Thymus (tissue), 11 donors: ENCODE results near the gene ITPK1. TPM values are rescaled to one million over a fixed set of nuclear protein-coding genes. Genes with fewer than 3 reads are reported as not detected.

Experiments used
- DNase-seq, 9 donors: peaks; one replicate each; pipeline ENCODE4 v3.0.0-alpha.2; 2013; ENCODE audit warnings: low spot score in 9 of 9, low read depth in 6 of 9, missing footprints in 1 of 9
- H3K27ac ChIP-seq, 2 donors: one replicate each; pipeline ENCODE4 v1.5.1; 2013; ENCODE audit warnings: control low read depth in 1 of 2, low read depth in 1 of 2, low read length in 1 of 2, mild to moderate bottlenecking in 1 of 2, moderate library complexity in 1 of 2
- H3K27me3 ChIP-seq, 2 donors: one replicate each; pipeline ENCODE4 v1.5.1; 2013; ENCODE audit warnings: low read length in 1 of 2; ENCODE audit not compliant: control insufficient read depth in 2 of 2, insufficient read depth in 1 of 2
- H3K36me3 ChIP-seq, 2 donors: one replicate each; pipeline ENCODE4 v1.5.1; 2013; ENCODE audit warnings: low read length in 1 of 2, mild to moderate bottlenecking in 1 of 2, moderate library complexity in 1 of 2; ENCODE audit not compliant: control insufficient read depth in 2 of 2, insufficient read depth in 2 of 2
- H3K4me1 ChIP-seq, 2 donors: one replicate each; pipeline ENCODE4 v1.5.1; 2013; ENCODE audit warnings: low read length in 2 of 2; ENCODE audit not compliant: control insufficient read depth in 2 of 2, insufficient read depth in 2 of 2
- H3K4me3 ChIP-seq, 2 donors: one replicate each; pipeline ENCODE4 v1.5.1; 2013; ENCODE audit warnings: low read length in 2 of 2, control low read depth in 1 of 2, mild to moderate bottlenecking in 1 of 2
- H3K9me3 ChIP-seq, 2 donors: one replicate each; pipeline ENCODE4 v1.5.1; 2013; ENCODE audit warnings: low read length in 1 of 2, mild to moderate bottlenecking in 1 of 2; ENCODE audit not compliant: control insufficient read depth in 2 of 2, insufficient read depth in 1 of 2
- WGBS: extraction: QIAGEN DNeasy Blood & Tissue Kit; methylation state at CpG from one replicate; pipeline ENCODE4 v1.1.7; 2013; 5-methylcytosine and 5-hydroxymethylcytosine counted together
- polyA plus RNA-seq: library from polyadenylated mRNA; stranded (reverse); fragments of 200-250 nt; gene quantifications from one replicate; pipeline ENCODE4 v1.2.3, GENCODE V29; 2013
- total RNA-seq: library from RNA; stranded (reverse); fragments of 120-200 nt; gene quantifications from one replicate; pipeline ENCODE4 v1.2.4, GENCODE V29; 2013
- donor health status: healthy.

Gene ITPK1
- total and polyA plus RNA-seq, 2 donors = 9.5 to 20.9 TPM

DNA sequence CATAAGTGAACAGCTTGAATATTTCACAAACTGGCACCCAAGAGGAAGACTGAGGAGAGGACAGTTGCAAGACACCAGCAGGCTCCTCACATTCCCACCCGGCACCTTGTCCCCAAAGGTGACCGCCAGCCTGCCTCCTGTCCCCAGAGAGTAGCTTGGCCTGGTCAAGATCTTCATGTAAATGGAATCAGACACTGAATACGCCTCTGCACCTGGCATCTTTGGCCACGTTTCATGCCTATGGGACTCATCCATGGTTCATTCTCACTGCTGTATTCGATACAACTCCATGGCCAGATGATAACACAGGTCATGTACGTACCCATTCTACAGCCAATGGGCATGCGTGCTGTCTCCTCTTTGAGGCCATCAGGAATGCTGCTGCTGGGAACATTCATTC is 60.8 kb downstream of the ITPK1 start:
- 98% methylated on average over 7 of the region's 7 CpGs for WGBS
- H3K4me1 ChIP-seq = peaks cover 3 to 9% of the 10 kb centered on the region in 2 donors
- H3K36me3 ChIP-seq = peaks cover 0 to 17% of the 10 kb centered on the region in 2 donors
- H3K27ac ChIP-seq = no peak overlapping the region
- H3K4me3 ChIP-seq = no peak overlapping the region
- H3K9me3 ChIP-seq = no peaks in the 10 kb centered on the region
- no peaks in the 10 kb centered on the region for H3K27me3 ChIP-seq
- DNase-seq = no peak

DNA sequence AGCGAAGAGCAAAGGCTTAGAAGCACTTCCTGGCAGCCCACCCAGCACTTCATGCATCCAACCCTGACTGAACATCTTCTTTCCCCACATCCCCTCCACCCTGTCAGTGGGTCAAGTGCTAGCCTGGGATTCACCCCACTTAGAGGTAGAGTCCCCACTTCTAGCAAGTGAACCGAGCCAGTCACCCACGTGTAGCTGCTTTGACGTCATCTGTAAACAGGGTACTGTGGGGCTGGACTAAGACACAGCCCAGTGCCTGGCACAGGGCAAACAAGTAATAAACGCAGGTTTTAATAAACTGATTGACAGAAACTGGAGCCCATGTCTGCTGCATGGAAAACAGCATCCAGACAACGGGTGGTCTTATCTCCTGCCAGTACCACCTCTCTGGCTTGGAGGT is 61.7 kb downstream of the ITPK1 start:
- Histone ChIP-seq H3K9me3 (no peaks in the 10 kb centered on the region), H3K36me3 (peaks cover 0 to 20% of the 10 kb centered on the region in 2 donors), H3K4me1 (peaks cover 3 to 8% of the 10 kb centered on the region in 2 donors), H3K27ac (no peak overlapping the region), H3K4me3 (no peak overlapping the region), H3K27me3 (no peaks in the 10 kb centered on the region)
- 94% methylated on average over 6 of the region's 6 CpGs for WGBS
- DNase-seq = no peak

DNA sequence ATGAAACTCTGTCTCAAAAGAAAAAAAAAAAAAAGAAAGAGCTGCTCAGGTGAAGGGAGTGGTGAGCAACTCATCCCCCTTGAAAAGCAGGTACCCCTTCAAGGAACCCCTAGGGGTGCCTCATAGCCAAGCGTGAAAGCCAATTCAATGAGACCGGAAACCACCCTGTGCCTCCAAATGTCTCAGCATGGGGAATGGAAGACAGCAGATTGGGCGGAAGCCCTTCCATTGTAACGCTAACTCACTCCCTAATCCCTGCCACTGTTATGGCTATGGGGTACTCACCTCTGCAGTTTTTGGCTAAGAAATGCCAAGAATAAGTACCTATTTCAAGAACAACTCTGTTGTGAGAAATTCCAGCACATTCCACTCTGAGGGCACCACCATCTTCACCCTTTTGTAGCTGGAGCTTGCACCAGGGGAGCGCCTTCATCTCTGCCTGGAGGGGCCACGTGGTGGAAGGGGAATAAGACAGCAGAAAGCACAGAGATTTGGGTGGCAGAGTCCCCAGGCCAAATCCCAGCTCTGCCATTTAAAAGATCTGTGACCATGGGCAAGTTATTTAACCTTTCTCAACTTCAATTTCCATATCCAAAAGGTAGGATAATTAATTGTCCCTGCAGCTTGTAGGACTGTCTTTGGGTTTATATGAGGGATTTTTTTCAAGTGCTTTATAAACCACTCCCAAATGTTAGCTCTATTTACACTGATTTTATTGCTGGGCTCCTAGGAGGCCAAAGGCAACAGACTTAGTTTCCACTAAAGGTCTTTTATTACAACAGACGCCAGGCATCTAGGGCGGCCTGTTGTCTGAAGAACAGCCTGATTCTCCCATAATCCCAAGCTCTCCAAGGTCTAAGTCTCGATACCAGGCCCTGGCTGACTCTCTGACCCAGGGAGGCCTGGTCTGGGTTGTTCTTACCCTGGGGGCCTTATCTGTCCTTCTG is 63.9 kb downstream of the ITPK1 start:
- WGBS = 97% methylated on average over 9 of the region's 9 CpGs
- no peak overlapping the region for H3K27ac ChIP-seq
- H3K36me3 ChIP-seq = peaks cover 0 to 16% of the 10 kb centered on the region in 2 donors
- no peaks in the 10 kb centered on the region for H3K27me3 ChIP-seq
- peaks cover 3 to 7% of the 10 kb centered on the region in 2 donors for H3K4me1 ChIP-seq
- no peak for DNase-seq
- H3K4me3 ChIP-seq = no peak overlapping the region
- no peaks in the 10 kb centered on the region for H3K9me3 ChIP-seq

DNA sequence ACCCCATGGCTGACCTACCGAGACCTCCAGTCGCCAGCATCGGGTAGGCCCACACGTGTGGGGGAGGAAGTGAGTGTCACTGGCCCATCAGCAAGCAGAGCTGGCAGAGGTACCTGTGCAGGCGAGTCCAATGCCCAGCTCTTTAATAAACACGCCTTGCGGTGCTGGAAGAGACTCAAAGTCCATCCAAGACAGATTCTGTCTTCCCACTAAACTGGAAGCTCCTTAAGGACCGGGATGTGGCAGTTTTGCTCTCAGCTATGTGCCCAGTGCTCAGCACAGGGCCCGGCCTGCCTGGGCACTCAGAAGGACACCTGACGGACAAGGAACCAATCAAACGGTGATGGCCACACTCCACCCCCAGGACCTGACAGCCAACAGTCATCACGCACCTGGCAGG is 65.0 kb downstream of the ITPK1 start:
- WGBS = 98% methylated on average over 12 of the region's 12 CpGs
- no peak for DNase-seq
- peaks cover 0 to 13% of the 10 kb centered on the region in 2 donors for H3K36me3 ChIP-seq
- H3K4me1 ChIP-seq = peaks cover 0 to 3% of the 10 kb centered on the region in 2 donors
- H3K27me3 ChIP-seq = no peaks in the 10 kb centered on the region
- H3K9me3 ChIP-seq = no peaks in the 10 kb centered on the region
- H3K4me3 ChIP-seq = no peak overlapping the region
- H3K27ac ChIP-seq = no peak overlapping the region

DNA sequence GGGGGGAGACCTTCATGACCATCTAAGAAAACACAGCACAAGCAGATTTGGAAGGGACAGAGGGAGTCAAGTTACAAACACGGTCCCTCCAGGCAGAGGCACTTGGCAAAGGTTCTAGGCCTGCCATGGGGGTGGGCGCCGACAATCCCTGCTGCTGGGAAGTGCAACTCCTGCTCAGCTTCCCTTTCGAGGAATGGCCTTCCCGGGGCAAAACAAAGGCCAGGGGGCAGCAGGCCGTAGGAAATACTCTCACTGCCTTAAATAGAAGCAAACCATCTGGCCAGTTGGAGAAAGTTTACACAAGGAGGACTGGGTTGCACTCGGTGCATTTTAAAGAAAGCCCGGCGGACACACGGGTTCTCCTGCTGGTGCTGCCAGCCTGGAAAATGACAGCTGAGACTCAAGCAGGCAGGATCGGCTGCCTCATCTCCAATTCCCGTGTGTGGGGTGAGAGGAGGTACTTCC is 65.8 kb downstream of the ITPK1 start:
- Histone ChIP-seq H3K27ac (no peak overlapping the region), H3K4me1 (peaks cover 0 to 3% of the 10 kb centered on the region in 2 donors)

DNA sequence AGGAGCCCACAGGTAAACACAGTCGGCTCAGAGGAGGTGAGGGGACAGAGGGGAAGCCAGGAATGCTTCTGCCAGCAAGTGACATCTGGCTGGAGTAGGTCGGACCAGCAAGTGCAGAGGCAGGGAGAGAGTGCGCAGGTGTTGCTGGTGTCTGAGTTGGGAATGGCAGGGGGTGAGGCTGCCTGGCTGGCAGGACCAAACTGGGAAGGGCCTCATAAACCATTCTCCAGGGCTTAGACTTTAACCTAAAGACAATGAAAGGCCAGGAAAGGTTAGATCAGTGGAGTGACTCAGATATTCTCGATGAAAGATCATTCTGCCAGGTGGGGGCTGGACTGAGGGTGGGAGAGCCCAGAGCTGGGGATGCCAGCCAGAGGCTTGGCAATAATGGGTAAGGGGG is 66.4 kb downstream of the ITPK1 start:
- Histone ChIP-seq H3K27me3 (no peaks in the 10 kb centered on the region), H3K36me3 (peaks cover 0 to 3% of the 10 kb centered on the region in 2 donors), H3K4me1 (peaks cover 0 to 3% of the 10 kb centered on the region in 2 donors), H3K4me3 (no peak overlapping the region), H3K27ac (no peak overlapping the region), H3K9me3 (no peaks in the 10 kb centered on the region)
- 96% methylated on average over 4 of the region's 4 CpGs for WGBS
- no peak for DNase-seq

More for the DNA sequence above, 65.8 kb downstream of the ITPK1 start:
- WGBS = 90% methylated on average over 12 of the region's 12 CpGs
- Histone ChIP-seq H3K27me3 (no peaks in the 10 kb centered on the region), H3K36me3 (peaks cover 0 to 5% of the 10 kb centered on the region in 2 donors), H3K9me3 (no peaks in the 10 kb centered on the region), H3K4me3 (no peak overlapping the region)
- DNase-seq = no peak

DNA sequence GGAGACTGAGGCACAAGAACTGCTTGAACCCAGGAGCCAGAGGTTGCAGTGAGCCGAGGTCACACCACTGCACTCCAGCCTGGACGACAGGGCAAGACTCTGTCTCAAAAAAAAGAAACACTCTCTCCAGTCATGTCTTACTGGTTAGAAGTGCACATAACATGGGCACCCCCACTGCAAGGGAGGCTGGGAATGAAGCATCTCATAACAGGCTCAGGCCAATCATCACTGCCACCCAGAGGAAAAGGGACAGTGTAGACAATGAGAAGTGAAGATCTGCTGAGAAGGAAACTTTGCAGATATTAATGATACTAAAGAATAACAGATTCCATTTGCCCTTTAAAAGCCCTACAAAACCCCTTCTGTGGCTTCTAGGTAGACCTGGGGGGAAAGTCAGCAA is 66.9 kb downstream of the ITPK1 start:
- no peak for DNase-seq
- H3K27ac ChIP-seq = no peak overlapping the region
- H3K36me3 ChIP-seq = peaks cover 0 to 3% of the 10 kb centered on the region in 2 donors
- H3K4me1 ChIP-seq = peaks cover 0 to under 1% of the 10 kb centered on the region in 2 donors
- H3K4me3 ChIP-seq = no peak overlapping the region
- no peaks in the 10 kb centered on the region for H3K9me3 ChIP-seq
- WGBS = 98% methylated on average over 2 of the region's 2 CpGs
- no peaks in the 10 kb centered on the region for H3K27me3 ChIP-seq

DNA sequence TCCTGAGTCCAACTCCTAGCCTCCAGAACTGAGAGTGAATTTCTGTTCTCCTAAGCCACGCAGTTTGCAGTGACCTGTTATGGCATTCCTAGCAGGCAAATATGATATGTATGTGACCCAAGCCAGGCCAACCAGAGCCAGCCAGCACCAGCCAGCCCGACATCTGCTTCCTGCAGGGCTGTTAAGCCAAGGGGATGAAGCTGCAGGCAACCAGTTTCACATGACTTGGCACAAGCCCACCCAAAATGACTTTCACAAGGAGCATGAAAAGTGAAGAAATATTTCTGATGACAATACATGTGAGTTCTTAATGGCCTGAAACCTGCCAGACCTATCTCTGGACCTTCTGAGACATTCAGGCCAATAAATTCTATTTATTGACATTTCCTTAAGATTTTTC is 68.1 kb downstream of the ITPK1 start:
- no peaks in the 10 kb centered on the region for H3K27me3 ChIP-seq
- DNase-seq = no peak
- H3K4me3 ChIP-seq = no peak overlapping the region
- H3K4me1 ChIP-seq = no peaks in the 10 kb centered on the region
- H3K27ac ChIP-seq = no peak overlapping the region
- WGBS = 85% methylated on average over 2 of the region's 2 CpGs
- no peaks in the 10 kb centered on the region for H3K9me3 ChIP-seq
- H3K36me3 ChIP-seq = peaks cover 0 to 3% of the 10 kb centered on the region in 2 donors

DNA sequence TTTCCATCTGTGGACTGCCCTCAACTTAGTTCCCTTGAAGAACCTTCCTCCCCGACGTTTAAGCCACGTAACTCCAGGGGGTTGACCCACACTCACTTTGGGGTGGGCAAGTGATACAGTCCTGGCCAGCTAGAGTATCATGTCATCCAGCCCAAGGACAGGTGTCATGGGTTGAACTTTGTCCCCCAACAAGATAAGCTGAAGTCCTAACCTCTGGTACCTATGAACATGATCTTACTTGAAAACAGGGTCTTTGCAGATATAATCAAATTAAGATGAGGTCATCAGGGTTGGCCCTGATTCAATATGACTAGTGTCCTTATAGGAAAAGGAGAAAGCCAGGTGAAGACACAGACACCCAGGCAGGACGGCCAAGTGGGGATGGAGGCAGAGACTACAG is 68.6 kb downstream of the ITPK1 start:
- 97% methylated on average over 4 of the region's 4 CpGs for WGBS
- no peaks in the 10 kb centered on the region for H3K27me3 ChIP-seq
- no peak overlapping the region for H3K27ac ChIP-seq
- DNase-seq = no peak
- no peaks in the 10 kb centered on the region for H3K4me1 ChIP-seq
- no peak overlapping the region for H3K4me3 ChIP-seq
- H3K9me3 ChIP-seq = no peaks in the 10 kb centered on the region
- H3K36me3 ChIP-seq = peaks cover 0 to 3% of the 10 kb centered on the region in 2 donors
